Osteocyte (in vitro differentiated cells): ENCODE measurements around the gene ATXN2. TPM values are rescaled to one million over a fixed set of nuclear protein-coding genes. Genes with fewer than 3 reads are reported as not detected.

Experiments used
- DNase-seq: peaks from one replicate; pipeline ENCODE4 v3.0.0; 2021; ENCODE audit warnings: mixed read lengths; ENCODE audit not compliant: unreplicated experiment; ENCODE audit errors: extremely low spot score
- H3K27ac Mint-ChIP-seq: one replicate; pipeline ENCODE4 v1.8.0; 2021; ENCODE audit warnings: mild to moderate bottlenecking, mixed read lengths; ENCODE audit not compliant: unreplicated experiment
- H3K27me3 Mint-ChIP-seq: one replicate; pipeline ENCODE4 v1.8.0; 2021; ENCODE audit warnings: mixed read lengths; ENCODE audit not compliant: unreplicated experiment
- H3K36me3 Mint-ChIP-seq: one replicate; pipeline ENCODE4 v1.8.0; 2021; ENCODE audit warnings: mixed read lengths; ENCODE audit not compliant: unreplicated experiment
- H3K4me1 Mint-ChIP-seq: one replicate; pipeline ENCODE4 v1.8.0; 2021; ENCODE audit warnings: mixed read lengths; ENCODE audit not compliant: unreplicated experiment
- H3K4me3 Mint-ChIP-seq: one replicate; pipeline ENCODE4 v1.8.0; 2021; ENCODE audit warnings: mild to moderate bottlenecking, moderate library complexity, mixed read lengths; ENCODE audit not compliant: unreplicated experiment
- H3K9me3 Mint-ChIP-seq: one replicate; pipeline ENCODE4 v1.8.0; 2021; ENCODE audit warnings: mixed read lengths; ENCODE audit not compliant: unreplicated experiment
- CTCF ChIP-seq: fragments of 200-600 bp; sonication (generic); IDR thresholded peaks from 2 replicates; pipeline ENCODE4 v1.5.0; 2021; ENCODE audit warnings: antibody characterized with exemption, mild to moderate bottlenecking, moderate library complexity
- total RNA-seq: library from RNA; stranded (reverse); gene quantifications from 2 replicates; pipeline ENCODE4 v1.2.1, GENCODE V29; 2021

The ATXN2 gene
- total RNA-seq, 1 donor from 2014 or later = 78.9 TPM

- no peak for TF ChIP-seq CTCF
- no peaks in the 10 kb centered on the region for H3K9me3 Mint-ChIP-seq
- peaks cover 53% of the 10 kb centered on the region for H3K4me1 Mint-ChIP-seq
- H3K4me3 Mint-ChIP-seq = no peak overlapping the region
- no peak for DNase-seq
- no peak overlapping the region for H3K27ac Mint-ChIP-seq
- no peaks in the 10 kb centered on the region for H3K36me3 Mint-ChIP-seq
- H3K27me3 Mint-ChIP-seq = no peaks in the 10 kb centered on the region
These were observed 171.6 kb downstream of the ATXN2 start for GRCh38 chr12:111427417-111428074.

GRCh38 chr12:111426344-111427185, 172.6 kb downstream of the ATXN2 start:
- TF ChIP-seq CTCF = no peak
- H3K36me3 Mint-ChIP-seq = peaks cover 2% of the 10 kb centered on the region
- H3K4me1 Mint-ChIP-seq = peaks cover 44% of the 10 kb centered on the region
- H3K27me3 Mint-ChIP-seq = no peaks in the 10 kb centered on the region
- no peak overlapping the region for H3K4me3 Mint-ChIP-seq
- no peak for DNase-seq
- no peaks in the 10 kb centered on the region for H3K9me3 Mint-ChIP-seq
- H3K27ac Mint-ChIP-seq = peak overlapping the region; percentile 33

GRCh38 chr12:111425655-111426054, 173.5 kb downstream of the ATXN2 start:
- Mint-ChIP-seq H3K4me1 (peaks cover 37% of the 10 kb centered on the region), H3K27me3 (no peaks in the 10 kb centered on the region), H3K4me3 (no peak overlapping the region), H3K9me3 (no peaks in the 10 kb centered on the region), H3K36me3 (peaks cover 7% of the 10 kb centered on the region), H3K27ac (peak overlapping the region; percentile 33)
- DNase-seq = no peak
- TF ChIP-seq CTCF = no peak

GRCh38 chr12:111424793-111425251, 174.3 kb downstream of the ATXN2 start:
- H3K4me3 Mint-ChIP-seq = no peak overlapping the region
- H3K27ac Mint-ChIP-seq = peak overlapping the region; percentile 41
- no peak for DNase-seq
- no peaks in the 10 kb centered on the region for H3K27me3 Mint-ChIP-seq
- TF ChIP-seq CTCF = no peak
- peaks cover 10% of the 10 kb centered on the region for H3K36me3 Mint-ChIP-seq
- no peaks in the 10 kb centered on the region for H3K9me3 Mint-ChIP-seq
- peaks cover 30% of the 10 kb centered on the region for H3K4me1 Mint-ChIP-seq

- H3K27ac Mint-ChIP-seq = peak overlapping the region; percentile 41
- no peak overlapping the region for H3K4me3 Mint-ChIP-seq
- TF ChIP-seq CTCF = no peak
- peaks cover 10% of the 10 kb centered on the region for H3K36me3 Mint-ChIP-seq
- peaks cover 27% of the 10 kb centered on the region for H3K4me1 Mint-ChIP-seq
- no peak for DNase-seq
- no peaks in the 10 kb centered on the region for H3K9me3 Mint-ChIP-seq
- H3K27me3 Mint-ChIP-seq = no peaks in the 10 kb centered on the region
These were observed 174.8 kb downstream of the ATXN2 start for GRCh38 chr12:111424189-111424792.
